GM23338 (cell line): ENCODE measurements around the gene PSMD13. TPM values are rescaled to one million over a fixed set of nuclear protein-coding genes. Genes with fewer than 3 reads are reported as not detected.

Experiments used
- CREB1 ChIP-seq: fragments of 250-450 bp; sonication (Bioruptor Pico); IDR thresholded peaks from 2 replicates; pipeline ENCODE4 v1.5.0; 2020; ENCODE audit warnings: low read depth, mild to moderate bottlenecking, moderate library complexity
- POLR2AphosphoS5 ChIP-seq: IDR thresholded peaks from 2 replicates; pipeline ENCODE4 v1.6.1; 2016; ENCODE audit warnings: antibody characterized with exemption, low read depth
- REST ChIP-seq: IDR thresholded peaks from one replicate; pipeline ENCODE4 v1.6.1; 2018; ENCODE audit warnings: antibody characterized with exemption; ENCODE audit not compliant: unreplicated experiment
- ZNF331 ChIP-seq: fragments of 250-450 bp; sonication (Bioruptor Pico); IDR thresholded peaks from 2 replicates; pipeline ENCODE4 v1.5.0; 2020; ENCODE audit warnings: low read depth, mild to moderate bottlenecking, moderate library complexity
- polyA plus RNA-seq: library from polyadenylated mRNA; unstranded; fragments of >200 nt; fragmentation: Nextera tagmentation; extraction: Ambion mirVana; gene quantifications from 2 replicates; pipeline ENCODE4 v1.2.1, GENCODE V29; 2016
- total RNA-seq: library from RNA; depleted of rRNA; stranded (reverse); fragments of >200 nt; shearing (Covaris generic); gene quantifications from 2 replicates; pipeline ENCODE4 v1.2.3, GENCODE V29; 2014
- TF ChIP-seq, protein P1 (sequence below): fragments of 250-450 bp; sonication (Bioruptor Pico); IDR thresholded peaks from 2 replicates; pipeline ENCODE4 v1.5.0; 2020; ENCODE audit warnings: mild to moderate bottlenecking, moderate library complexity
- TF ChIP-seq, protein P2 (sequence below): IDR thresholded peaks from 2 replicates; pipeline ENCODE4 v1.6.1; 2016; ENCODE audit warnings: antibody characterized with exemption

Gene PSMD13
- total and polyA plus RNA-seq, 2 experiments from 2014 or later, result 111 to 114 TPM

DNA sequence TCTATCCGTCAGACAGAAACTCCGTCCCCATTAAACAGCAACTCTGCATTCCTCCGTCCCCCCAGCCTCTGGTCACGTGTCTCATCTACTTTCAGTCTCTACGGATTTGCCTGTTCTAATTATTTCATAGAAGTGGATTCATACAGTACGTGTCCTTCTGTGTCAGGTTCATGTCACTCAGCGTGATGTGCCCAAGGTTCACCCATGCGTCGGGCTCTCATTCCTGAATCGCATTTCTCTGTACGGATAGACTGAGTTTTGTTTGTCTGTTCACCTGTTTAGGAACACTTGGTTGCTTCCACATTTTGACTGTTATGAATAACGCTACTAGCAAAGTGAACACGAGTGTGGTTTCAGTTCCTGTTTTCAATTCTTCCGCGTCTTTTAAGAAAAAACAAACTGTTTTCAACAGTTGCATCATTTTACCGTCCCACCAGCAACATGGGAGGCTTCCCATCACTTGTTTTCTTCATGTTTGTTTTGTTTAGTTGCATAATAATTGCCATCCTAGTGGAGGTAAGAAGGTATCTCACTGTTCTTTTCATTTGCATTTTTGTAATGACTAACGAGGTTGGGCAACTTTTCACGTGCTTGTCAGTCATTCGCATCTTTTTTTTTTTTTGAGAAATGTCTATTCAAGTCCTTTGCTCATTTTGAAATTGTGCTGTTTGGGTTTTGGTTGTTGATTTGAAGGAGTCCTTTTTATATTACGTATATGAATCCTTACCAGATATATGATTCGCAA is 32.5 kb downstream of the PSMD13 start (continued):
- TF ChIP-seq, protein P1, sequence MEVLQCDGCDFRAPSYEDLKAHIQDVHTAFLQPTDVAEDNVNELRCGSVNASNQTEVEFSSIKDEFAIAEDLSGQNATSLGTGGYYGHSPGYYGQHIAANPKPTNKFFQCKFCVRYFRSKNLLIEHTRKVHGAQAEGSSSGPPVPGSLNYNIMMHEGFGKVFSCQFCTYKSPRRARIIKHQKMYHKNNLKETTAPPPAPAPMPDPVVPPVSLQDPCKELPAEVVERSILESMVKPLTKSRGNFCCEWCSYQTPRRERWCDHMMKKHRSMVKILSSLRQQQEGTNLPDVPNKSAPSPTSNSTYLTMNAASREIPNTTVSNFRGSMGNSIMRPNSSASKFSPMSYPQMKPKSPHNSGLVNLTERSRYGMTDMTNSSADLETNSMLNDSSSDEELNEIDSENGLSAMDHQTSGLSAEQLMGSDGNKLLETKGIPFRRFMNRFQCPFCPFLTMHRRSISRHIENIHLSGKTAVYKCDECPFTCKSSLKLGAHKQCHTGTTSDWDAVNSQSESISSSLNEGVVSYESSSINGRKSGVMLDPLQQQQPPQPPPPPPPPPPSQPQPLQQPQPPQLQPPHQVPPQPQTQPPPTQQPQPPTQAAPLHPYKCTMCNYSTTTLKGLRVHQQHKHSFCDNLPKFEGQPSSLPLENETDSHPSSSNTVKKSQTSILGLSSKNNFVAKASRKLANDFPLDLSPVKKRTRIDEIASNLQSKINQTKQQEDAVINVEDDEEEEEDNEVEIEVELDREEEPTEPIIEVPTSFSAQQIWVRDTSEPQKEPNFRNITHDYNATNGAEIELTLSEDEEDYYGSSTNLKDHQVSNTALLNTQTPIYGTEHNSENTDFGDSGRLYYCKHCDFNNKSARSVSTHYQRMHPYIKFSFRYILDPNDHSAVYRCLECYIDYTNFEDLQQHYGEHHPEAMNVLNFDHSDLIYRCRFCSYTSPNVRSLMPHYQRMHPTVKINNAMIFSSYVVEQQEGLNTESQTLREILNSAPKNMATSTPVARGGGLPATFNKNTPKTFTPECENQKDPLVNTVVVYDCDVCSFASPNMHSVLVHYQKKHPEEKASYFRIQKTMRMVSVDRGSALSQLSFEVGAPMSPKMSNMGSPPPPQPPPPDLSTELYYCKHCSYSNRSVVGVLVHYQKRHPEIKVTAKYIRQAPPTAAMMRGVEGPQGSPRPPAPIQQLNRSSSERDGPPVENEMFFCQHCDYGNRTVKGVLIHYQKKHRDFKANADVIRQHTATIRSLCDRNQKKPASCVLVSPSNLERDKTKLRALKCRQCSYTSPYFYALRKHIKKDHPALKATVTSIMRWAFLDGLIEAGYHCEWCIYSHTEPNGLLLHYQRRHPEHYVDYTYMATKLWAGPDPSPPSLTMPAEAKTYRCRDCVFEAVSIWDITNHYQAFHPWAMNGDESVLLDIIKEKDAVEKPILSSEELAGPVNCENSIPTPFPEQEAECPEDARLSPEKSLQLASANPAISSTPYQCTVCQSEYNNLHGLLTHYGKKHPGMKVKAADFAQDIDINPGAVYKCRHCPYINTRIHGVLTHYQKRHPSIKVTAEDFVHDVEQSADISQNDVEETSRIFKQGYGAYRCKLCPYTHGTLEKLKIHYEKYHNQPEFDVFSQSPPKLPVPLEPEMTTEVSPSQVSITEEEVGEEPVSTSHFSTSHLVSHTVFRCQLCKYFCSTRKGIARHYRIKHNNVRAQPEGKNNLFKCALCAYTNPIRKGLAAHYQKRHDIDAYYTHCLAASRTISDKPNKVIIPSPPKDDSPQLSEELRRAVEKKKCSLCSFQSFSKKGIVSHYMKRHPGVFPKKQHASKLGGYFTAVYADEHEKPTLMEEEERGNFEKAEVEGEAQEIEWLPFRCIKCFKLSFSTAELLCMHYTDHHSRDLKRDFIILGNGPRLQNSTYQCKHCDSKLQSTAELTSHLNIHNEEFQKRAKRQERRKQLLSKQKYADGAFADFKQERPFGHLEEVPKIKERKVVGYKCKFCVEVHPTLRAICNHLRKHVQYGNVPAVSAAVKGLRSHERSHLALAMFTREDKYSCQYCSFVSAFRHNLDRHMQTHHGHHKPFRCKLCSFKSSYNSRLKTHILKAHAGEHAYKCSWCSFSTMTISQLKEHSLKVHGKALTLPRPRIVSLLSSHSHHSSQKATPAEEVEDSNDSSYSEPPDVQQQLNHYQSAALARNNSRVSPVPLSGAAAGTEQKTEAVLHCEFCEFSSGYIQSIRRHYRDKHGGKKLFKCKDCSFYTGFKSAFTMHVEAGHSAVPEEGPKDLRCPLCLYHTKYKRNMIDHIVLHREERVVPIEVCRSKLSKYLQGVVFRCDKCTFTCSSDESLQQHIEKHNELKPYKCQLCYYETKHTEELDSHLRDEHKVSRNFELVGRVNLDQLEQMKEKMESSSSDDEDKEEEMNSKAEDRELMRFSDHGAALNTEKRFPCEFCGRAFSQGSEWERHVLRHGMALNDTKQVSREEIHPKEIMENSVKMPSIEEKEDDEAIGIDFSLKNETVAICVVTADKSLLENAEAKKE (CRISPR knock-in tag), result no peak
- TF ChIP-seq REST (no peak), ZNF331 (CRISPR knock-in tag) (no peak), CREB1 (CRISPR knock-in tag) (no peak), POLR2AphosphoS5 (no peak)
- TF ChIP-seq, protein P2, sequence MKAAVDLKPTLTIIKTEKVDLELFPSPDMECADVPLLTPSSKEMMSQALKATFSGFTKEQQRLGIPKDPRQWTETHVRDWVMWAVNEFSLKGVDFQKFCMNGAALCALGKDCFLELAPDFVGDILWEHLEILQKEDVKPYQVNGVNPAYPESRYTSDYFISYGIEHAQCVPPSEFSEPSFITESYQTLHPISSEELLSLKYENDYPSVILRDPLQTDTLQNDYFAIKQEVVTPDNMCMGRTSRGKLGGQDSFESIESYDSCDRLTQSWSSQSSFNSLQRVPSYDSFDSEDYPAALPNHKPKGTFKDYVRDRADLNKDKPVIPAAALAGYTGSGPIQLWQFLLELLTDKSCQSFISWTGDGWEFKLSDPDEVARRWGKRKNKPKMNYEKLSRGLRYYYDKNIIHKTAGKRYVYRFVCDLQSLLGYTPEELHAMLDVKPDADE, result no peak
